ENCODE data around the gene TGFB1. TPM values are rescaled to one million over a fixed set of nuclear protein-coding genes. Genes with fewer than 3 reads are reported as not detected.

TGFB1 gene
- polyA plus RNA-seq, 1 donor from 2014 or later: not detected

- no peaks in the 10 kb centered on the region for H3K27me3 ChIP-seq (ENCODE audit: insufficient read depth, low read depth, low read length)
- no peaks in the 10 kb centered on the region for H3K9me3 ChIP-seq (ENCODE audit: low read length)
- H3K27ac ChIP-seq (ENCODE audit: low read length): no peak overlapping the region
- no peaks in the 10 kb centered on the region for H3K9me2 ChIP-seq (ENCODE audit: insufficient read depth, low read length)
- H3K79me2 ChIP-seq (replicated peaks; ENCODE audit: insufficient read depth, low read length): peaks cover 22% of the 10 kb centered on the region
- H3K4me3 ChIP-seq (ENCODE audit: low read length): no peak overlapping the region
- no peak overlapping the region for H2AFZ ChIP-seq (ENCODE audit: low read depth, low read length)
- peaks cover 8% of the 10 kb centered on the region for H3F3A ChIP-seq (ENCODE audit: insufficient read depth, low read length, poor library complexity, severe bottlenecking)
- H3K9ac ChIP-seq (ENCODE audit: low read length): no peak overlapping the region
- H4K20me1 ChIP-seq (ENCODE audit: insufficient read depth): no peaks in the 10 kb centered on the region
- TF ChIP-seq EP300 (conservative IDR thresholded peaks at IDR 0.05; ENCODE audit: poor library complexity, severe bottlenecking) (no peak), SMC3 (conservative IDR thresholded peaks at IDR 0.05; ENCODE audit: poor library complexity) (no peak), TAF1 (IDR thresholded peaks at IDR 0.05; ENCODE audit: low read depth) (no peak), MXI1 (conservative IDR thresholded peaks at IDR 0.05; ENCODE audit: poor library complexity, severe bottlenecking) (no peak), RAD21 (conservative IDR thresholded peaks at IDR 0.05) (no peak), EZH2 (IDR thresholded peaks at IDR 0.05; ENCODE audit: borderline replicate concordance, insufficient read depth, low read length, poor library complexity, severe bottlenecking) (no peak), POLR2AphosphoS5 (IDR thresholded peaks at IDR 0.05) (no peak)
- H3K36me3 ChIP-seq (ENCODE audit: insufficient read depth, low read length): no peaks in the 10 kb centered on the region
- H3K4me2 ChIP-seq (ENCODE audit: low read length): no peak overlapping the region
These were observed 14.2 kb upstream of the TGFB1 start for GRCh38 chr19:41367848-41368301.

GRCh38 chr19:41366089-41366488 is 12.4 kb upstream of the TGFB1 start:
- Histone ChIP-seq H3F3A (ENCODE audit: insufficient read depth, low read length, poor library complexity, severe bottlenecking) (peaks cover 8% of the 10 kb centered on the region), H3K9me2 (ENCODE audit: insufficient read depth, low read length) (no peaks in the 10 kb centered on the region), H3K9me3 (ENCODE audit: low read length) (no peaks in the 10 kb centered on the region), H3K79me2 (replicated peaks; ENCODE audit: insufficient read depth, low read length) (peaks cover 22% of the 10 kb centered on the region), H3K9ac (ENCODE audit: low read length) (no peak overlapping the region), H4K20me1 (ENCODE audit: insufficient read depth) (no peaks in the 10 kb centered on the region), H3K4me2 (ENCODE audit: low read length) (no peak overlapping the region), H3K4me3 (ENCODE audit: low read length) (no peak overlapping the region), H3K36me3 (ENCODE audit: insufficient read depth, low read length) (no peaks in the 10 kb centered on the region), H3K27me3 (ENCODE audit: insufficient read depth, low read depth, low read length) (no peaks in the 10 kb centered on the region), H3K27ac (ENCODE audit: low read length) (no peak overlapping the region), H2AFZ (ENCODE audit: low read depth, low read length) (no peak overlapping the region)
- TF ChIP-seq POLR2AphosphoS5 (IDR thresholded peaks at IDR 0.05): no peak
- no peak for TF ChIP-seq RAD21 (conservative IDR thresholded peaks at IDR 0.05)

- Histone ChIP-seq H3K27ac (ENCODE audit: low read length) (peak overlapping the region; percentile 97), H3K79me2 (replicated peaks; ENCODE audit: insufficient read depth, low read length) (peaks cover 22% of the 10 kb centered on the region), H3K4me3 (ENCODE audit: low read length) (peak overlapping the region; percentile 68), H3K27me3 (ENCODE audit: insufficient read depth, low read depth, low read length) (no peaks in the 10 kb centered on the region), H3K9ac (ENCODE audit: low read length) (peak overlapping the region; percentile 91), H3K4me2 (ENCODE audit: low read length) (peak overlapping the region; percentile 71), H3K36me3 (ENCODE audit: insufficient read depth, low read length) (no peaks in the 10 kb centered on the region), H4K20me1 (ENCODE audit: insufficient read depth) (no peaks in the 10 kb centered on the region), H3F3A (ENCODE audit: insufficient read depth, low read length, poor library complexity, severe bottlenecking) (peaks cover 8% of the 10 kb centered on the region), H3K9me3 (ENCODE audit: low read length) (no peaks in the 10 kb centered on the region), H3K9me2 (ENCODE audit: insufficient read depth, low read length) (no peaks in the 10 kb centered on the region), H2AFZ (ENCODE audit: low read depth, low read length) (peak overlapping the region; percentile 62)
- TF ChIP-seq EP300 (conservative IDR thresholded peaks at IDR 0.05; ENCODE audit: poor library complexity, severe bottlenecking): no peak
- no peak for TF ChIP-seq EZH2 (IDR thresholded peaks at IDR 0.05; ENCODE audit: borderline replicate concordance, insufficient read depth, low read length, poor library complexity, severe bottlenecking)
- no peak for TF ChIP-seq SMC3 (conservative IDR thresholded peaks at IDR 0.05; ENCODE audit: poor library complexity)
- TF ChIP-seq REST (IDR thresholded peaks at IDR 0.05; ENCODE audit: borderline replicate concordance): no peak
- no peak for TF ChIP-seq POLR2AphosphoS5 (IDR thresholded peaks at IDR 0.05)
- no peak for TF ChIP-seq RAD21 (conservative IDR thresholded peaks at IDR 0.05)
- no peak for TF ChIP-seq MXI1 (conservative IDR thresholded peaks at IDR 0.05; ENCODE audit: poor library complexity, severe bottlenecking)
- no peak for TF ChIP-seq CTCF (IDR thresholded peaks at IDR 0.05; ENCODE audit: poor library complexity, severe bottlenecking)
- TF ChIP-seq TAF1 (IDR thresholded peaks at IDR 0.05; ENCODE audit: low read depth): no peak
These were observed 11.0 kb upstream of the TGFB1 start for GRCh38 chr19:41364524-41365391.

All from neural cell (in vitro differentiated cells).